ENCODE measurements around the gene GBP1. TPM values are rescaled to one million over a fixed set of nuclear protein-coding genes. Genes with fewer than 3 reads are reported as not detected.

GBP1 gene, protein sequence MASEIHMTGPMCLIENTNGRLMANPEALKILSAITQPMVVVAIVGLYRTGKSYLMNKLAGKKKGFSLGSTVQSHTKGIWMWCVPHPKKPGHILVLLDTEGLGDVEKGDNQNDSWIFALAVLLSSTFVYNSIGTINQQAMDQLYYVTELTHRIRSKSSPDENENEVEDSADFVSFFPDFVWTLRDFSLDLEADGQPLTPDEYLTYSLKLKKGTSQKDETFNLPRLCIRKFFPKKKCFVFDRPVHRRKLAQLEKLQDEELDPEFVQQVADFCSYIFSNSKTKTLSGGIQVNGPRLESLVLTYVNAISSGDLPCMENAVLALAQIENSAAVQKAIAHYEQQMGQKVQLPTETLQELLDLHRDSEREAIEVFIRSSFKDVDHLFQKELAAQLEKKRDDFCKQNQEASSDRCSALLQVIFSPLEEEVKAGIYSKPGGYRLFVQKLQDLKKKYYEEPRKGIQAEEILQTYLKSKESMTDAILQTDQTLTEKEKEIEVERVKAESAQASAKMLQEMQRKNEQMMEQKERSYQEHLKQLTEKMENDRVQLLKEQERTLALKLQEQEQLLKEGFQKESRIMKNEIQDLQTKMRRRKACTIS
- 100 to 1,000 TPM; 154 to 241 TPM for total RNA-seq

DNA sequence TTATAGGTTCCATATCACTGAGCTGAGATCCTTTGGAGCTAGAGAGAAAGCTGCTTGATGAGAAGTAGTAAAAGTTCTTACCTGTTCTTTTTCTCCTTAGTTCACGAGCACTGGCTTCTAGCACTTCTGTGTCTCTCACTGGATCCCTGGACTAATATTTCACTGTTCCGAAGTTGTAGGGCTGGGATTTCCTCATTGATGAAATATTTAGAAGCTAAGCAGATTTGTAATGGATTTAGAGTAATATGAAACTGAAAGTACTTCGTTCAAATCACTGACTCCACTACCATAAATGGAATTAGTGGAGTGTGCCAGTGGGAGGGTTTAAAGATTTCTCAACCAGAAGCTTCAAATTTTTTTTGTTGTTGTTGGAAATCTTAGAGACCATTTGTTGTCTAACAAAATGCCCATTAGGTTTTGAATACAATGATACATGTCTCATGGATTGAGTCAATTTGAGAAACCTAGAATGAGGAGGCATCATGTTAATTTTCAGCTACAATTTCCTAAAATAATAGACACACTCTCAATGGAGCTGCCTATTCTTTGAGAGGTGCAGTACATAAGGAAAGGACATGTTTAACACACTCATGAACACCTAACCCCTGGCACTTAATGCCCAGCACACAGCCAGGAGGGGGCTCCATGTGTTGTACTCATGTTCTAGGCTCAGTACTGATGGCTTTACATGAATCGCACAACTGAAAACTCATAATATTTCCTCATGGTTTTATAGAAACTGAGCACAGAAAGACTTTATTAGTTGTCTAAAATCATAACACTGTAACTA lies at the start of gene GBP1:
GBP1 (minus strand) TSS at position 130 of the 790 bp plus-strand sequence. CDS start 1,974 bp downstream, outside the sequence.
- peak; percentile 85 to 91 for ATAC-seq
- DNase-seq (ENCODE audit: low spot score) = no peak
- H3K36me3 Mint-ChIP-seq = peaks cover 39% of the 10 kb centered on the region
- H3K4me1 Mint-ChIP-seq (ENCODE audit: low read depth in 2 of 2) = peaks cover 42 to 62% of the 10 kb centered on the region in 2 donors
- H3K27ac Mint-ChIP-seq = peak within 1 kb of the TSS; percentile 90 to 100
- H3K4me3 Mint-ChIP-seq = peak within 1 kb of the TSS; percentile 98
- peaks cover 3% of the 10 kb centered on the region for H3K9me3 Mint-ChIP-seq
- no peaks in the 10 kb centered on the region for H3K27me3 Mint-ChIP-seq

DNA sequence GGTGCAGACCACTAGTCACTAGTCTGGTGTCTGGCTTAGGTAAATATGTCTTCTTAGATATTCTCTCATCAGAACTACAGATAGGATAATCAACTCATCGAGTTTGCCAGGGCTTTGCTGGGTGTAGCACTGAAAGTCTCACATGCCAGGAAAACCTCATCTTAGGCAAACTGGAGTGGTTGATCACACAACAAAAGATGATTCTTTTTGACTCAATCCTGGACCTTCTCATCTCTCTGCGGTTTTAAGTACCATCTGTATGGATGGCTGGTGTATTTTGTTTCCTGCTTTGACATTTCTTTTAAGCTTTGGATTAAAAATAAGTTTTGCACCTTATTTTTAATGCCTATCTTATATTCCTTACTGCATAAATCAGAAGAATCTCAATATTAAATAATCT lies 49.7 kb upstream of the GBP1 start:
- Mint-ChIP-seq H3K36me3 (peaks cover 44% of the 10 kb centered on the region), H3K27ac (peak overlapping the region; percentile 24 to 40), H3K9me3 (no peaks in the 10 kb centered on the region), H3K4me3 (peak overlapping the region; percentile 7), H3K4me1 (ENCODE audit: low read depth in 2 of 2) (peaks cover 26 to 30% of the 10 kb centered on the region in 2 donors), H3K27me3 (no peaks in the 10 kb centered on the region)
- DNase-seq (ENCODE audit: low spot score) (no peak), ATAC-seq (no peak)

DNA sequence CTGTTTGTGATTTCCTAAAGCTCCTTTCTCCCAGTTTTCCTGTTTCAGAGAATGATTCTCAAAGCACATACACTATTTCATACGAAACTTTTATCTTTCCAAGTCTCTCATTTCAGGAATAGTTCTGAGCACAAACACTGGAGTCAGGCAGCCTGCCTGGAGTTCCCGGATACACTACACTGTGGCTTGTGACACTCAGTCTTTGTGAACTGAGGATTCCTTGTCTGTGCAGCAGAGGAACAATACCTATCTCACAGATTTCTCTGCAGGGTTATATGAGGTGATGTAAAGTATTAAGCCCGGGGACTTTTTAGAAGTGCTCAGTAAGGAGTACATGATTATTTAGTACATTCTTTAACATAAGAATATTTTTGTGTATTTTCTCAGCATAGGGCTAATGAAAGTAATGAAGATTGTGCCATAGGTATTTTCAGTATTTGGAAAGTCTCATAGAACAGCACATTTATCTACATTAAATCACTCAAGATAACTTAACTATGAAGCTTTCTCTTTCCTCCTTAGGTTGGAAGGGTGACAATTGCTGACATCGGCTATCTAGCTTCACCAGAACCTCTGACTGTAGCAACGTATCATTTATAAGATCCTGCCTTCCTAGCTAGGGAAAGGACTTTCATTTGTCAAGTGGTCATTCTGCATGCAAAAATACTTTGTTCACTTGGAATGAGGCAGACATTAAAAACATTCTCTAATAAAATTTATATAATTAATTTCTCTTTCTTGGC lies 48.0 kb upstream of the GBP1 start:
- Mint-ChIP-seq H3K4me3 (no peak overlapping the region), H3K27me3 (no peaks in the 10 kb centered on the region), H3K27ac (peak overlapping the region in 1 of 2 donors; percentile 34), H3K4me1 (ENCODE audit: low read depth in 2 of 2) (peaks cover 28 to 32% of the 10 kb centered on the region in 2 donors), H3K9me3 (no peaks in the 10 kb centered on the region), H3K36me3 (peaks cover 58% of the 10 kb centered on the region)
- DNase-seq (ENCODE audit: low spot score) = no peak
- ATAC-seq = no peak

DNA sequence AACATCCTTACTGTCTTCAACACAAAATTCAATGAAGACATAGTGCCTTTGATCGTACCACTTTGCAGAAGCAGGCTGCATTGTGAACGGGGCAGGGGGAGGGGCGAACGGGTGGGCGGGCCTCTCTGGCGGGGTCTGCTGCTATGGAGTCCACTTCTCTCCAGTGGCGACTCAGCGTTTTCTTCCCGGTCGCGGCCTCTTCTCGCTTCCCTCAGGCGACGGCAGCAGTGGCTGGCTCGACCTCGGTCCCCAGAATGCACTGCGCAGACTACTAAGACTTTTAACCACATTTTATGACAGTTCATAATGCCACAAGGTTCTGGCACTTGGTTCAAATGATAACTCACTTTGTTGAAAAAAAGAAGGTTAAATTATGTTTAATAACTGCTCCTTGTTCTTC lies 39.7 kb upstream of the GBP1 start:
- no peak overlapping the region for H3K4me3 Mint-ChIP-seq
- DNase-seq (ENCODE audit: low spot score) (no peak), ATAC-seq (no peak)
- H3K27ac Mint-ChIP-seq = peak overlapping the region; percentile 7 to 62
- peaks cover 20 to 22% of the 10 kb centered on the region in 2 donors for H3K4me1 Mint-ChIP-seq (ENCODE audit: low read depth in 2 of 2)
- no peaks in the 10 kb centered on the region for H3K9me3 Mint-ChIP-seq
- H3K27me3 Mint-ChIP-seq = no peaks in the 10 kb centered on the region
- H3K36me3 Mint-ChIP-seq = peaks cover 58% of the 10 kb centered on the region

DNA sequence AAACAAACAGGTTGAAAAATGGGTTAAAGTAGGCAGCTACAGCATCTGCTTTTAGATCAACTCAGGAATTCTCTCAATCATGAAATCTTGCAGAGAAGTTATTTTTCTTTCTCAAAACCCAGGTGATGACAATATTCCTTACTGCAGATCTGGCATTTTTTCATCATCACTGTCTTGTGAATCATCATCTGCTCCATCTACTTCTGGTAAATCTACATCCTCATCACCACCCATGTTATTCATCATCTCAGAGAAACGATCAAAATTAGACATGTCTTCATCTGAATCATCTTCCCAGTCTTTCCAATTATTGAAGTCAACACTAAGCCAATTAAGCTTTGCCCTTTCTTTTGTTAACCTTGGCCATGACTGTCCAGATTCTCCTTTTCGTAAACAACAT lies 39.1 kb upstream of the GBP1 start:
- Mint-ChIP-seq H3K4me3 (no peak overlapping the region), H3K27ac (peak overlapping the region; percentile 7 to 62), H3K27me3 (no peaks in the 10 kb centered on the region), H3K36me3 (peaks cover 53% of the 10 kb centered on the region), H3K4me1 (ENCODE audit: low read depth in 2 of 2) (peaks cover 21% of the 10 kb centered on the region in 2 donors), H3K9me3 (no peaks in the 10 kb centered on the region)
- DNase-seq (ENCODE audit: low spot score) (no peak), ATAC-seq (no peak)

DNA sequence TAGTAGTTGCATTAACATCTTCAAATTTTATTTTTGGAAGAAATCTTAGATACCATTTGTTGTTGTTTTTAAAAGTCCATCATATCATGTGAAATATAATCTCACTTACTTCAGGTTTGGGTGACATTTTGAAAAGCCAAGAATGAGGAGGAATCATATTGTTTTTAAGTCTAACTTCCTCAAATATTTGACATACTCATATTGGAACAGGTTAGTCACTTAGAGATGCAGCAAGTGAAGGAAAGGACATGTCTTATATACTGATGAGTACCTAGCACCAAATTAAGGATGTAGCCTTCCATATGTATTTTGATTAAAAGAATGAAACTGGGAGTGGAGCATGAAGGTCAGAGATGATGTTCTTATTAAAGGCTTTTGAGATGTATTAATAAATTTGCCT lies 37.0 kb upstream of the GBP1 start:
- Mint-ChIP-seq H3K36me3 (peaks cover 37% of the 10 kb centered on the region), H3K27me3 (peaks cover 0 to 2% of the 10 kb centered on the region in 2 donors), H3K27ac (no peak overlapping the region), H3K4me3 (no peak overlapping the region), H3K9me3 (peaks cover 3% of the 10 kb centered on the region), H3K4me1 (ENCODE audit: low read depth in 2 of 2) (peaks cover 14% of the 10 kb centered on the region in 2 donors)
- DNase-seq (ENCODE audit: low spot score) (no peak), ATAC-seq (no peak)

DNA sequence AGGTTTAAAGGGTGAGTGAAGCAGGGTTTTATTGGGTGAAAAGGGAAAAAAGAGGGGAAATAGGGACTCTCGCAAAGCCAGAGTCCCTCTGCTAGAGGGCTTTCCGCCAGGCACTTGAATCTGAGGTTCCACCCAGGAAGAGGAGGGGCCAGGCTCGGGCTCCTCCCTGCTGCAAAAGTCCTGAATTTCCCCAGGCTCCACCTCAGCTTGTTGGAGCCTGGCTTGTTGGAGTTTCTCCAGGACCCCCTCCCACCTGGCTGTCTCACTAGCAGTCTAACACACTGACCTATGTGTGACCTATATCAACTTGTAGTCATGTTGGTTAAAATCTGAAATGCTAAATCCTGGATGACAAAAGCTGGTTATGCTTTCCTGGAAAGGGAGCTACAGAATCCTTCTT lies 35.4 kb upstream of the GBP1 start:
- Mint-ChIP-seq H3K4me3 (no peak overlapping the region), H3K36me3 (peaks cover 25% of the 10 kb centered on the region), H3K27me3 (peaks cover 0 to 2% of the 10 kb centered on the region in 2 donors), H3K4me1 (ENCODE audit: low read depth in 2 of 2) (peaks cover 2 to 9% of the 10 kb centered on the region in 2 donors), H3K9me3 (peaks cover 3% of the 10 kb centered on the region), H3K27ac (no peak overlapping the region)
- no peak for DNase-seq (ENCODE audit: low spot score)
- ATAC-seq = no peak

DNA sequence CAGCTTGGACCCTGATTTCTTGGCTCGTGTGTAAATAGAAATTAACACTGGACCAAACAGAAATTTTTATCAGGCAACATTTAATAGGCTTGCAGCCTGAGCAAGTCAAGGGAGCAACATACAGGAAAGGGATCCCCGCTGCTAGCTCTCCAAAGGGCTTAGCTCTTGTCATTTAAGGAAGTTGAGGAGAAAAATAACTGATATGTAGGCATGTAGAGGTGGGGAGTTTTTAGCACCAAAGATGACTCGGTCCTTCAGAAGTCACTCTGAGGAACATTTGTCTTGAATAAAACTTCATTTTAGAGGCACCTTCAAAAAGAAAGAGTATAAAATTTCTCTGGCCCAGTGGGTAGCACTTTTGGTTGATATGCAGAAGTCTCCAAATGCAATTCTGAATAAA lies 33.8 kb upstream of the GBP1 start:
- peaks cover 0 to 2% of the 10 kb centered on the region in 2 donors for H3K27me3 Mint-ChIP-seq
- H3K9me3 Mint-ChIP-seq = peaks cover 3% of the 10 kb centered on the region
- H3K4me1 Mint-ChIP-seq (ENCODE audit: low read depth in 2 of 2) = peaks cover 0 to 6% of the 10 kb centered on the region in 2 donors
- ATAC-seq (no peak), DNase-seq (ENCODE audit: low spot score) (no peak)
- H3K27ac Mint-ChIP-seq = peak overlapping the region in 1 of 2 donors; percentile 29
- H3K36me3 Mint-ChIP-seq = peaks cover 10% of the 10 kb centered on the region
- no peak overlapping the region for H3K4me3 Mint-ChIP-seq

DNA sequence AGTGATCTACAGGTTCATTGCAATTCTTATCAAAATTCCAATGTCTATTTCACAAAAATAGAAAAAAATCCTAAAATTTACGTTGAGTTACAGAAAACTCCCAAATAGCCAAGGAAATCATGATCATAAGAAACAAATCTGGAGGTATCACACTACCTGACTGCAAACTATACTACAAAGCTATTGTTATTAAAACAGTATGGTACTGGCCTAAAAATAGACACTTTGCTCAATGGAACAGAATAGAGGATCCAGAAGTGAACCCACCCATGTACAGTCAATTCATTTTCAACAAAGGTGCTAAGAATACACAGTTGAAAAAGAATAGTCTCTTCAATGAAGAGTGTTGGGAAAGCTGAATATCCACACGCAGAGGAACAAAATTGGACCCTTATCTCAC lies 30.7 kb upstream of the GBP1 start:
- no peak overlapping the region for H3K4me3 Mint-ChIP-seq
- H3K9me3 Mint-ChIP-seq = peaks cover 3% of the 10 kb centered on the region
- H3K36me3 Mint-ChIP-seq = peaks cover 8% of the 10 kb centered on the region
- ATAC-seq = no peak
- peaks cover 0 to 2% of the 10 kb centered on the region in 2 donors for H3K27me3 Mint-ChIP-seq
- no peak for DNase-seq (ENCODE audit: low spot score)
- H3K4me1 Mint-ChIP-seq (ENCODE audit: low read depth in 2 of 2) = peaks cover 0 to 3% of the 10 kb centered on the region in 2 donors
- H3K27ac Mint-ChIP-seq = no peak overlapping the region

DNA sequence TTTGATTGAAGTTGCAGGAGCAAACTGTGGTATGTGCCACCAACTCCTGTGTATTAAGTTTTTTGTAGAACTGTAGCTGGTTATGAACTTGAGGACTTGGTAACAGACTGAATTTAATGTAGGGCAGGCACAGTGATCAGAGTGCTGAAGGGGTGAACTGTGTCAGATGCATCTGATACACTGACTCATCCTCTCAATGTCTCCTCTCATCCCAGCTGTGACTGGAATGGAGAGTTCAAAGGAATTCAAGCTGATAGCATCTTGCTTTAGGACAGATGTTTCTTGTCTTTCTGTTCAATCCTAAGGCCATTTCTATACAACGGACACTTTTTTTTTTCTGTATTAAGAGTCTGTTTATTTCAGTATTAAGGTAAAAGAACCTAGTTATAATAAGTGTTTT lies 25.0 kb upstream of the GBP1 start:
- DNase-seq (ENCODE audit: low spot score) (no peak), ATAC-seq (no peak)
- Mint-ChIP-seq H3K4me3 (no peak overlapping the region), H3K9me3 (no peaks in the 10 kb centered on the region), H3K27me3 (no peaks in the 10 kb centered on the region), H3K36me3 (no peaks in the 10 kb centered on the region), H3K4me1 (ENCODE audit: low read depth in 2 of 2) (no peaks in the 10 kb centered on the region), H3K27ac (no peak overlapping the region)

DNA sequence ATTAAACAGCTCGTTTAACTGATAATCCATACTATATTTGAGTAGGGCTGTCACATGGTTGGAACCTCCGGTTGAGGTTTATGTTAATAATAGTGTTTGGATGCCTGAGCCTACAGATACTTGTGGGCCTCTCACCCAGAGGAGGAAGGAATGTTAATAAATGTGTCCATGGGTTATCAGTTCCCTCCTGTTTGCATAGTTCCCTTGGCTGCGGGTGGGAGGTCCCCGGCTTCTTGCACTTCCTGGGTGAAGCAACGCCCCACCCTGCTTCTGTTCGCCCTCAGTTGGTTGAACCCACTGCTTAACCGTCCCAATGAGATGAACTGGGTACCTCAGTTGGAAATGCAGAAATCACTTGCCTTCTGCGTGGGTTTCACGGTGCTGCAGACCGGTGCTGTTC lies 23.6 kb upstream of the GBP1 start:
- DNase-seq (ENCODE audit: low spot score) (no peak), ATAC-seq (no peak)
- Mint-ChIP-seq H3K27me3 (no peaks in the 10 kb centered on the region), H3K4me1 (ENCODE audit: low read depth in 2 of 2) (peaks cover 2 to 8% of the 10 kb centered on the region in 2 donors), H3K36me3 (no peaks in the 10 kb centered on the region), H3K27ac (no peak overlapping the region), H3K9me3 (no peaks in the 10 kb centered on the region), H3K4me3 (no peak overlapping the region)

DNA sequence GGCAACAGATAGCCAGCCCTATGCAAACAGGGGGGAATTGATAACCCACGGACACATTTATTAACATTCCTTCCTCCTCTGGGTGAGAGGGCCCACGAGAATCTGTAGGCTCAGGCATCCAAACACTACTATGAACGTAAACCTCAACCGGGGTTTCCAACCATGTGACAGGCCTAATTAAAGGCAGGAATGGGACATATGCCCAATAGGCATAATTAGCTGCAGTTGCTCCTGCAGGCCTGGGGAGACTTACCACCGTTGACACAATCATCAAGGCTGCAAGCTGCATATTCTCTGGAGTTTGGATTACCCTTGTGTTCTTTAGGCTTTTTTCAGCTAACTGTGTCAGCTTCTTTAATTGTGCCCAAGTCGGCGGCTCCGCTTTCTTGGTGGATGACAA lies 22.2 kb upstream of the GBP1 start:
- Mint-ChIP-seq H3K4me1 (ENCODE audit: low read depth in 2 of 2) (peaks cover 2 to 8% of the 10 kb centered on the region in 2 donors), H3K27ac (no peak overlapping the region), H3K9me3 (no peaks in the 10 kb centered on the region), H3K27me3 (no peaks in the 10 kb centered on the region), H3K4me3 (no peak overlapping the region), H3K36me3 (no peaks in the 10 kb centered on the region)
- ATAC-seq = no peak
- DNase-seq (ENCODE audit: low spot score) = no peak

DNA sequence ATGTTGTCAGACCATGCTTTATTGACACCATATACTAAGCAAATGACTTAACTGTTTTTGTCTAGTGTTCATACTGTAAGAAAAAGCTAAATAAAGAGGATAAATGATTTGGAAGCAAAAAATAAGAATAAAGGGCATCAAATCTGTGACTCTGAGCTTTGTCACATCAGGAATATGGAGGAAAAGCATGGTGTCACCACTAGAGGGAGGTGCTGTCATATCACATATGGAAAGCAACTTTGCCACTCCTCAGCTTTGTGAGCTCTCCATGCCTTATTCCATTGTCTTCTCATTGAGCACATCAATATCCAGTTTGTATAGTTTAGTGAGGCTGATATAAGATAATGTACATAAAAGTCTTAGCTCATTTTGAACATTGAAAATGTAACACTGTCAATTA lies 20.8 kb upstream of the GBP1 start:
- DNase-seq (ENCODE audit: low spot score) (no peak), ATAC-seq (peak in 1 of 2 donors; percentile 65)
- H3K4me3 Mint-ChIP-seq = no peak overlapping the region
- peaks cover 2 to 8% of the 10 kb centered on the region in 2 donors for H3K4me1 Mint-ChIP-seq (ENCODE audit: low read depth in 2 of 2)
- no peak overlapping the region for H3K27ac Mint-ChIP-seq
- H3K9me3 Mint-ChIP-seq = no peaks in the 10 kb centered on the region
- no peaks in the 10 kb centered on the region for H3K36me3 Mint-ChIP-seq
- H3K27me3 Mint-ChIP-seq = no peaks in the 10 kb centered on the region

Data from natural killer cell treated with Interleukin-12 subunit alpha and Interleukin-12 subunit beta and Interleukin-15 and Interleukin-18, amount 100 ng/mL, for 72 hours (primary cell).